GM12878 (cell line): Measurements from ENCODE around the gene SCTR. TPM values are rescaled to one million over a fixed set of nuclear protein-coding genes. Genes with fewer than 3 reads are reported as not detected.

Source experiments
- CBFB ChIP-seq: IDR thresholded peaks from 2 replicates; pipeline ENCODE4 v1.6.1; 2016; ENCODE audit warnings: antibody characterized with exemption, low read depth
- CBX3 ChIP-seq: fragments of 200-600 bp; sonication (generic); IDR thresholded peaks from 2 replicates; pipeline ENCODE4 v1.6.1; 2016; ENCODE audit warnings: low read depth, borderline replicate concordance
- MEF2A ChIP-seq: IDR thresholded peaks from 2 replicates; pipeline ENCODE4 v1.6.1; 2011; ENCODE audit warnings: low read depth, mild to moderate bottlenecking, low read length, moderate library complexity; ENCODE audit not compliant: insufficient read depth
- NFXL1 ChIP-seq: fragments of 450-650 bp; IDR thresholded peaks from 2 replicates; pipeline ENCODE4 v1.6.1; 2017; ENCODE audit warnings: antibody characterized with exemption, mild to moderate bottlenecking, borderline replicate concordance
- NFYA ChIP-seq: IDR thresholded peaks from 2 replicates; pipeline ENCODE4 v1.6.1; 2011; ENCODE audit warnings: low read depth, mild to moderate bottlenecking, low read length, improper control_type of control experiment, borderline replicate concordance
- NR2C2 ChIP-seq: IDR thresholded peaks from 2 replicates; pipeline ENCODE4 v1.6.1; 2011; ENCODE audit warnings: borderline replicate concordance, low read depth; ENCODE audit not compliant: control insufficient read depth, insufficient read length
- PML ChIP-seq: IDR thresholded peaks from 2 replicates; pipeline ENCODE4 v1.6.1; 2012; ENCODE audit warnings: low read length, inconsistent platforms
- POLR2A ChIP-seq: IDR thresholded peaks from 2 replicates; pipeline ENCODE4 v1.6.1; 2011; ENCODE audit warnings: low read depth, mild to moderate bottlenecking, low read length
- RBBP5 ChIP-seq: fragments of 200-600 bp; sonication (generic); conservative IDR thresholded peaks from 2 replicates; pipeline ENCODE4 v1.6.1; 2016
- RFX5 ChIP-seq: IDR thresholded peaks from 2 replicates; pipeline ENCODE4 v1.6.1; 2011; ENCODE audit warnings: low read depth, low read length, improper control_type of control experiment
- SMARCA5 ChIP-seq: fragments of 450-650 bp; IDR thresholded peaks from 2 replicates; pipeline ENCODE4 v1.6.1; 2017; ENCODE audit warnings: mild to moderate bottlenecking
- TCF7 ChIP-seq: IDR thresholded peaks from 2 replicates; pipeline ENCODE4 v1.6.1; 2014; ENCODE audit warnings: antibody characterized with exemption, borderline replicate concordance
- YBX1 ChIP-seq: fragments of 450-650 bp; IDR thresholded peaks from 2 replicates; pipeline ENCODE4 v1.6.1; 2016; ENCODE audit warnings: antibody characterized with exemption
- ZNF207 ChIP-seq: fragments of 450-650 bp; IDR thresholded peaks from 2 replicates; pipeline ENCODE4 v1.6.1; 2014; ENCODE audit warnings: antibody characterized with exemption, mild to moderate bottlenecking, borderline replicate concordance
- ZNF384 ChIP-seq: IDR thresholded peaks from 2 replicates; pipeline ENCODE4 v1.6.1; 2012; ENCODE audit warnings: low read depth, mild to moderate bottlenecking, low read length, improper control_type of control experiment, borderline replicate concordance
- polyA plus RNA-seq, 11 experiments: library from polyadenylated mRNA; depleted of rRNA in 4 of 11; unstranded in 6 of 11; stranded (reverse) in 5 of 11; fragments of >200 nt; fragmentation: Nextera tagmentation in 4 of 11; fragmentation: Illumina TruSeq in 1 of 11; extraction: Ambion mirVana in 4 of 11; extraction: Trizol in 1 of 11; gene quantifications; 1 replicate in 1 of 11; 2 replicates in 10 of 11; pipeline versions ENCODE4 v1.2.1 to v1.2.3, GENCODE V29; 2011 to 2016; ENCODE audit warnings: inconsistent platforms in 2 of 11, missing spikeins in 2 of 11, low read depth in 1 of 11
- total RNA-seq, 4 experiments: library from RNA; depleted of rRNA in 3 of 4; stranded (reverse); fragments of >200 nt in 3 of 4; fragmentation: Illumina TruSeq in 1 of 4; extraction: Trizol in 1 of 4; gene quantifications; 2 replicates each; pipeline versions ENCODE4 v1.2.1 to v1.2.3, GENCODE V29; 2013 to 2021
- TF ChIP-seq, protein P1 (sequence below): fragments of 450-650 bp; IDR thresholded peaks from 2 replicates; pipeline ENCODE4 v1.6.1; 2014; ENCODE audit warnings: mild to moderate bottlenecking
- TF ChIP-seq, protein P2 (sequence below): IDR thresholded peaks from 2 replicates; pipeline ENCODE4 v1.6.1; 2011; ENCODE audit warnings: borderline replicate concordance, low read depth, mild to moderate bottlenecking, moderate library complexity, low read length; ENCODE audit not compliant: insufficient read depth, poor library complexity, severe bottlenecking

Gene SCTR
- total and polyA plus RNA-seq, 10 of the 15 experiments (the other 5 are each of a cell fraction or from before 2014, with no cell fraction given), result 0.26 TPM; not detected in 9

DNA sequence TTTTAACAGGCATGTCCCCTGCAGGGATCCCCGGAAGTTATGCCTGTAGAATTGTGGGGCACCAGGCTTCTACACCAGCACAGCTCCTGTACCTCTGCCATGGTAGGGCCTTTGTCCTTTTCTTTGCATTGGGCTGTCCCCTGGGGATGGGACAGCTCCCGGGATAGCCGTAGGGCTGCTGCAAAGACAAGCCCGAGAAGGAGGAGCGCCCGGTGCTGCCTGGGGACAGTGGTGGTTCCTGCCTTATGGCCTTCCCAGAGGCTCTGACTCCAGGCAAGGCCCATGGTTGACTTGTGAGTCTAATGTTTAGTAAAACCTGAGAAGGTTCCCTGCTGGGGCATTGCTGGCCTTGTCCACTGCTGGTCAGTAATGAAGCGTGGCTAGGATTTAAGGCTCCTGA, 61.7 kb downstream of the SCTR start (continued):
- TF ChIP-seq NR2C2, result no peak
- no peak for TF ChIP-seq ZNF384
- TF ChIP-seq YBX1, result no peak
- no peak for TF ChIP-seq TCF7
- TF ChIP-seq, protein P1, sequence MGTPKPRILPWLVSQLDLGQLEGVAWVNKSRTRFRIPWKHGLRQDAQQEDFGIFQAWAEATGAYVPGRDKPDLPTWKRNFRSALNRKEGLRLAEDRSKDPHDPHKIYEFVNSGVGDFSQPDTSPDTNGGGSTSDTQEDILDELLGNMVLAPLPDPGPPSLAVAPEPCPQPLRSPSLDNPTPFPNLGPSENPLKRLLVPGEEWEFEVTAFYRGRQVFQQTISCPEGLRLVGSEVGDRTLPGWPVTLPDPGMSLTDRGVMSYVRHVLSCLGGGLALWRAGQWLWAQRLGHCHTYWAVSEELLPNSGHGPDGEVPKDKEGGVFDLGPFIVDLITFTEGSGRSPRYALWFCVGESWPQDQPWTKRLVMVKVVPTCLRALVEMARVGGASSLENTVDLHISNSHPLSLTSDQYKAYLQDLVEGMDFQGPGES, result no peak
- TF ChIP-seq ZNF207, result no peak
- no peak for TF ChIP-seq NFXL1
- no peak for TF ChIP-seq NFYA
- TF ChIP-seq CBX3, result no peak
- no peak for TF ChIP-seq RFX5
- TF ChIP-seq MEF2A, result no peak
- TF ChIP-seq SMARCA5, result no peak
- TF ChIP-seq RBBP5, result no peak
- no peak for TF ChIP-seq CBFB
- TF ChIP-seq, protein P2, sequence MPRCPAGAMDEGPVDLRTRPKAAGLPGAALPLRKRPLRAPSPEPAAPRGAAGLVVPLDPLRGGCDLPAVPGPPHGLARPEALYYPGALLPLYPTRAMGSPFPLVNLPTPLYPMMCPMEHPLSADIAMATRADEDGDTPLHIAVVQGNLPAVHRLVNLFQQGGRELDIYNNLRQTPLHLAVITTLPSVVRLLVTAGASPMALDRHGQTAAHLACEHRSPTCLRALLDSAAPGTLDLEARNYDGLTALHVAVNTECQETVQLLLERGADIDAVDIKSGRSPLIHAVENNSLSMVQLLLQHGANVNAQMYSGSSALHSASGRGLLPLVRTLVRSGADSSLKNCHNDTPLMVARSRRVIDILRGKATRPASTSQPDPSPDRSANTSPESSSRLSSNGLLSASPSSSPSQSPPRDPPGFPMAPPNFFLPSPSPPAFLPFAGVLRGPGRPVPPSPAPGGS, result no peak
- no peak for TF ChIP-seq PML
- TF ChIP-seq POLR2A, result no peak
